Measurements from ENCODE around the gene CLEC4M. TPM values are rescaled to one million over a fixed set of nuclear protein-coding genes. Genes with fewer than 3 reads are reported as not detected.
A peak's percentile ranks its signal among the peaks of the same experiment; 100 is the strongest.

CLEC4M gene
- total RNA-seq, 2 donors from 2014 or later: not detected

DNA sequence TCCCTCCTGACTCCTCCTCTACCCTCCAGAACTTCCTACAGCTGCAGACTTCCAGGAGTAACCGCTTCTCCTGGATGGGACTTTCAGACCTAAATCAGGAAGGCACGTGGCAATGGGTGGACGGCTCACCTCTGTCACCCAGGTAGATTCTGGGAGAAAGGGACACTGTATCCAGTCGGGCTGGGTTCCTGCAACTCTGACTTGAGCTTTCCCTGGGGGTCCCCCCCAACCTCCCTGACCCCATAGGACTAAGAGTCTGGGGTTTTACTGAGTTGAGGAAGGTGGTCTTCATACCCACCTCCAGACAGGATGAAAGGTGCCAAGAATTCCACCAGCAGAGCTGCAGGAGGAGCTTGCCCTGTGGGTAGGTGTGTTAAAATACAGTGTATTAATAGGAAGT is 4.4 kb downstream of the CLEC4M start:
- Mint-ChIP-seq H3K4me3 (no peak overlapping the region), H3K27ac (no peak overlapping the region), H3K36me3 (no peaks in the 10 kb centered on the region), H3K4me1 (ENCODE audit: low read depth in 2 of 2) (peaks cover 12% of the 10 kb centered on the region in 2 donors), H3K27me3 (peaks cover 31 to 37% of the 10 kb centered on the region in 2 donors), H3K9me3 (no peaks in the 10 kb centered on the region)
- no peak for ATAC-seq
- DNase-seq (ENCODE audit: low spot score): no peak

DNA sequence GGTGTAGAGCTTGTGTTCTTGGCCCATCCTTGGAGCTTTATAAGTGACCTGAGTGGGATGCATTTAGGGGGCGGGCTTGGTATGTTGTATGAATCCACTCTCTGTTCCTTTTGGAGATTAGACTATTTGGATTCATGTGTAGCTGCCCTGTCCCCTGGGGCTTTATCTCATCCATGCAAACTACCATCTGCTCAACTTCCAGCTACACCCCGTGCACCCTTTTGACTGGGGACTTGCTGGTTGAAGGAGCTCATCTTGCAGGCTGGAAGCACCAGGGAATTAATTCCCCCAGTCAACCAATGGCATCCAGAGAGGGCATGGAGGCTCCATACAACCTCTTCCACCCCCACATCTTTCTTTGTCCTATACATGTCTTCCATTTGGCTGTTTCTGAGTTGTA is 6.1 kb downstream of the CLEC4M start:
- no peak for DNase-seq (ENCODE audit: low spot score)
- peaks cover 18 to 19% of the 10 kb centered on the region in 2 donors for H3K4me1 Mint-ChIP-seq (ENCODE audit: low read depth in 2 of 2)
- H3K36me3 Mint-ChIP-seq: no peaks in the 10 kb centered on the region
- H3K27ac Mint-ChIP-seq: no peak overlapping the region
- no peaks in the 10 kb centered on the region for H3K9me3 Mint-ChIP-seq
- peaks cover 24 to 25% of the 10 kb centered on the region in 2 donors for H3K27me3 Mint-ChIP-seq
- no peak overlapping the region for H3K4me3 Mint-ChIP-seq
- no peak for ATAC-seq

DNA sequence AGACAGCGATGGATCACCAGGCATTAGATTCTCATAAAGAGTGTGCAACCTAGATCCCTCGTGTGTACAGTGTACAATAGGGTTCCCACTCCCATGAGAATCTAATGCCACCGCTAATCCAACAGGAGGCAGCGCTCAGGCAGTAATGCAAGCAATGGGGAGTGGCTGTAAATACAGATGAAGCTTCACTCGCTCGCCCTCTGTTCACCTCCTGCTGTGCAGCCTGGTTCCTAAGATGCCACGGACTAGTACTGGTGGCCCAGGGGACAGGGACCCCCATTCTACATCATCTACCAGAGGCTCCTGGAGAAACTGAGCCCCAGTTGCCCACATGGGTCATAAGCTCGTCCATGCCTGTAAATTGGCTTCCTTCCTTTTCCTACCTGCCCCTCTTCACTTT is 8.0 kb downstream of the CLEC4M start:
- Mint-ChIP-seq H3K4me3 (no peak overlapping the region), H3K27me3 (peaks cover 25 to 32% of the 10 kb centered on the region in 2 donors), H3K27ac (peak overlapping the region in 1 of 2 donors; percentile 17)

DNA sequence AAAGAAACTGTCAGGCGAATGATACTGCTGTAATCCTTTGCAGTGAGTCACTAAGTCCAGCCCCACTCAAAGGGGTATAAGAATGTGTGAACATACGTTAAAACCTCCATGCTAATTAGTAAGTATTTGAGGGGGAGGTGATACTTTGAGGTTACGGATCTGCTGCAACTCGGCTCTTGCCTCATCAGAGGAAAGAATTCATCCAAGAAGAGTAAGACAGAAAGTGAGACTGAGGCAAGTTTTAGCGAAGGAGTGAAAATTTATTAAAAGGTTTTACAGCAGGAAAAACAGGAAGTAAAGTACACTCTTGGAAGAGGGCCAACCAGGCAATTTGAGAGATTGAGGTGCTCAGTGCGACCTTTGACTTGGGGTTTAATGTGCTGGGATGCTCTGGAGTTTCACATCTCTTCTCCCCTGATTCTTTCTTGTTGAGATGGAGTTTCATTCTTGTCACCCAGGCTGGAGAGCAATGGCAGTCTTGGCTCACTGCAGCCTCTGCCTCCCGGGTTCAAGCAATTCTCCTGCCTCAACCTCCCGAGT is 9.8 kb downstream of the CLEC4M start:
- Mint-ChIP-seq H3K9me3 (no peaks in the 10 kb centered on the region), H3K4me1 (ENCODE audit: low read depth in 2 of 2) (peaks cover 19 to 20% of the 10 kb centered on the region in 2 donors), H3K4me3 (peak overlapping the region; percentile 57), H3K36me3 (no peaks in the 10 kb centered on the region), H3K27me3 (peaks cover 25 to 29% of the 10 kb centered on the region in 2 donors), H3K27ac (peak overlapping the region; percentile 17 to 33)
- ATAC-seq (peak; percentile 98 to 99), DNase-seq (ENCODE audit: low spot score) (peak; percentile 79)

More for the DNA sequence above, 8.0 kb downstream of the CLEC4M start:
- H3K4me1 Mint-ChIP-seq (ENCODE audit: low read depth in 2 of 2): peaks cover 19 to 20% of the 10 kb centered on the region in 2 donors
- no peaks in the 10 kb centered on the region for H3K36me3 Mint-ChIP-seq
- H3K9me3 Mint-ChIP-seq: no peaks in the 10 kb centered on the region
- no peak for ATAC-seq
- DNase-seq (ENCODE audit: low spot score): no peak

DNA sequence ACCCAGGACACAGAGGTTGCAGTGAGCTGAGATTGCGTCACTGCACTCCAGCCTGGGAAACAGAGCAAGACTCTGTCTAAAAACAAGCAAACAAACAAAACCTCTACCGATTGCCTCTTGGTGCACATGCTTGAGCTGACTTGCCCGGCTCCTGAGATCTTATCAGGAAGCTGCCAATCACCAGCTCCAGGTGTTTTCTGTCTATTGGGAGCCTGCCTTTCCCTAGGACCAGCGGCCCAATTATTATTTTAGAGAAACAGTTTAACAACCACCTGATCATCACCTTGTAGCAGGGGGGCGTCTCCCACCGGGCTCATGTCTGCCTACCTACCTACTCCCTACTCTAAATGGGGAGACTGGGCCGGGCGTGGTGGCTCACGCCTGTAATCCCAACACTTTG is 10.8 kb downstream of the CLEC4M start:
- H3K4me3 Mint-ChIP-seq: no peak overlapping the region
- no peaks in the 10 kb centered on the region for H3K9me3 Mint-ChIP-seq
- H3K36me3 Mint-ChIP-seq: no peaks in the 10 kb centered on the region
- DNase-seq (ENCODE audit: low spot score) (no peak), ATAC-seq (no peak)
- no peak overlapping the region for H3K27ac Mint-ChIP-seq
- peaks cover 19 to 20% of the 10 kb centered on the region in 2 donors for H3K4me1 Mint-ChIP-seq (ENCODE audit: low read depth in 2 of 2)
- peaks cover 25 to 29% of the 10 kb centered on the region in 2 donors for H3K27me3 Mint-ChIP-seq

DNA sequence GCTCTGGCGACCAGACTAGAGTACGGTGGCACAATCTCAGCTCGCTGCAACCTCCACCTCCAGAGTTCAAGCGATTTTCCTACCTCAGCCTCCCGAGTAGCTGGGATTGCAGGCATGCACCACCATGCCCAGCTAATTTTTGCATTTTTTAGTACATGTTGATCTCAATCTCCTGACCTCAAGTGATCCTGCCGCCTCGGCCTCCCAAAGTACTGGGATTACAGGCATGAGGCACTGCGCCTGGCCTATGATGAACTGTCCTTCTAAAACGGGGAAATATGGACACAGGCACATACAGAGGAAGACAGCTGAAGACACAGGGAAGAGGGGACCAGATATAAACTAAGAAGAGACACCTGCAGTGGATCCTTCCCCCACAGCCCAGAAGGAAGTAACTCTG is 12.7 kb downstream of the CLEC4M start:
- Mint-ChIP-seq H3K27me3 (peaks cover 24 to 26% of the 10 kb centered on the region in 2 donors), H3K4me1 (ENCODE audit: low read depth in 2 of 2) (peaks cover 19 to 20% of the 10 kb centered on the region in 2 donors), H3K36me3 (no peaks in the 10 kb centered on the region), H3K27ac (peak overlapping the region in 1 of 2 donors; percentile 35), H3K4me3 (no peak overlapping the region), H3K9me3 (no peaks in the 10 kb centered on the region)
- DNase-seq (ENCODE audit: low spot score): no peak
- no peak for ATAC-seq

DNA sequence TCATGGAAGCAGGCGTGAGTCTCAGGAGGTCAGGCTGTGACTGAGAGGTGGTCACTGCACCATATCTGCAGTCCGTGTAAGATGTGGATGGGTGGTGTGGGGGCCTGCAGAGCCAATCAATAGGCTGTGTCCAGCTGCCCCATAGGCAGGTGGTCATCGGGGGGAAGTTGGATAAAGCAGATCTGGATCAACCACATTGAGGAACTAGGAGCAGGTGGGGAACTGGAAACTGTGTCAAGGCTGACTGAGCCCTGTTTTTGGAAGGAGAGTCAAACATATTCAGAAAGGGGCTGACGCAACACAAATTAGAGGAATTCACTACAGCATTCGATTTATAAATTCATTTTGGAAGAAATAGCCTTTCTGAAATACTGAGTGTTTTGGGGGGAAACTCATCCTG is 15.0 kb downstream of the CLEC4M start:
- Mint-ChIP-seq H3K4me3 (no peak overlapping the region), H3K4me1 (ENCODE audit: low read depth in 2 of 2) (peaks cover 1 to 2% of the 10 kb centered on the region in 2 donors), H3K27ac (no peak overlapping the region), H3K27me3 (peaks cover 28 to 32% of the 10 kb centered on the region in 2 donors), H3K9me3 (no peaks in the 10 kb centered on the region), H3K36me3 (no peaks in the 10 kb centered on the region)
- no peak for DNase-seq (ENCODE audit: low spot score)
- ATAC-seq: no peak

DNA sequence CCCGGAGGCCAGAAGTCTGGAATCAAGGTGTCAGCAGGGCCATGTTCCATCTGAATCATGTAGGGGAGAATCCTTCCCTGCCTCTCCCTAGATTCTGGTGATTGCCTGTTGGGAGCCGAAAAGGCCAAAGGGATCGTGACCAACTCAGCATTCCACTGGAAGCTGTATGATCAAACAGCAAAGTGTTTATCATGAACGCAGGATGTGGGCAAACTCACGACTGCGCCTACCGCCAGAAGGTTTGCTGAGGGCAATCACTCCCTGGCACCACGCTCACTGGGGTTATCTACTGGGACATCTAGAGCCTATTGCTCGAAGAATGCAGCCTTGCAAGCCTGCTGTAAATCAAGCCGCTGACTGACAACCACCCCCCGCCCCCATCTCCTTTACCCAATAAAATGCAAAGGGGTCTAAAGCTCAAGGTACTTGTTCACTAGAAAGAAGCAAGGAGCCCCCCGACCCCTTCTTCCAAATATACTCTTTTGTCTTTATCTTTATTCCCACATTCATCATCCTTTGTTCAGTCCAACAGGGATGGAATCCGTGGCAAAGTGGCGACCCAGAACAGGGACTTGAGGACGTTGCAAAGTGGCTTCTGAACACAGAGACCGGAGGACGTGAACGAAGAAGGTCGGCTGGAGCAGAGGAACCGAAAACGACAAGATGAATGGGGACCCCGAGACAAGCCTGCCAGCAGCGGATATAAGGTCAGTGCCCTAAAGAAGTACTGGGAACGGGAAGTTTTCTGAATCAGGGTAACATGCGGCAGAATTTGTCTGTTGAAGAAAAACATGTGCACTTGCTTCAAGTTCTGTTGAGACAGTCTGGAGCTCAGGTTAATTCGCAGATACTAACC is 16.8 kb downstream of the CLEC4M start:
- Mint-ChIP-seq H3K36me3 (peaks cover 2% of the 10 kb centered on the region), H3K27ac (no peak overlapping the region), H3K4me1 (ENCODE audit: low read depth in 2 of 2) (peaks cover 0 to 6% of the 10 kb centered on the region in 2 donors), H3K9me3 (no peaks in the 10 kb centered on the region), H3K27me3 (peaks cover 40 to 50% of the 10 kb centered on the region in 2 donors), H3K4me3 (no peak overlapping the region)
- ATAC-seq (no peak), DNase-seq (ENCODE audit: low spot score) (no peak)

DNA sequence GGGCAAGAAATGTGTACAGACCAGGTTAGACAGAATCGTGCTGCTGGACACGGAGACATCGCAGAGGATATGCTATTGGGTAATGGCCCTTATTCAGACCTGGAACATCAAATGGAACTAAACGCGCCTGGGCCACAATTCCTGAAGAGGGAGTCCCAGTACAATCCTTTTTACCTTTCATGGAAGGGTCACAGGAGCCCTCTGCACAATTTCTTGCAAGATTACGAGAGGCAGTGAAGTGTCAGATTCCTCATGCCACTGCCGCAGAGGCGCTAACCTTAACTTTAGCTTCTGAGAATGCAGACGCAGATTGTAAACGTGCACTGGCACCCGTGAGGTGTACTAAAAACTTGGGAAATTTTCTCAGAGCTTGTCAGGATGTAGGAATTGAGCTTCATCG is 18.1 kb downstream of the CLEC4M start:
- Mint-ChIP-seq H3K27me3 (peaks cover 33 to 59% of the 10 kb centered on the region in 2 donors), H3K27ac (no peak overlapping the region)

DNA sequence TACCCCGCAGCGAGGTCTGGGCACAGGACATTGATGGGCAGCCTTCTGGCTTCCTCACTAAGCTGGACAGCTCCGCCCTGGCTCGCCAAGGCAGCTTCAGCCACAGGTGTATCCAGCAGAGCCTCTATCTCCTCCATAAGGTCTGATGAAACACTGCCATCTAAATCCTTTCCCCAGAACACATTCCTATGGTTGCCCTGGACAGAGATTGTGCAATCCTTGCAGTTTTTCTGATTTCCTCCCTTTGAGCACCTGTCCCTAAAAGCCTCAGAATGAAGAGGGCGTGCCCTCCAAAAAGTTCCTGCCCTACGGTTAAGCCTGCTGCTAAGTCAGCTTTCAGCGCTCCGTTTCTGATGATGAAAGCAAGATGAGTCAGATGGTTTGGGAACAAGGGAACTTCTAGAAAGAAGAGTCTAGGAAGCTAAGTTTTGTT is 21.0 kb downstream of the CLEC4M start:
- no peak for DNase-seq (ENCODE audit: low spot score)
- no peak for ATAC-seq
- no peak overlapping the region for H3K27ac Mint-ChIP-seq

More for the DNA sequence above, 18.1 kb downstream of the CLEC4M start:
- Mint-ChIP-seq H3K4me3 (no peak overlapping the region), H3K36me3 (peaks cover 4% of the 10 kb centered on the region), H3K4me1 (ENCODE audit: low read depth in 2 of 2) (peaks cover 0 to 4% of the 10 kb centered on the region in 2 donors), H3K9me3 (no peaks in the 10 kb centered on the region)
- DNase-seq (ENCODE audit: low spot score): no peak
- no peak for ATAC-seq

DNA sequence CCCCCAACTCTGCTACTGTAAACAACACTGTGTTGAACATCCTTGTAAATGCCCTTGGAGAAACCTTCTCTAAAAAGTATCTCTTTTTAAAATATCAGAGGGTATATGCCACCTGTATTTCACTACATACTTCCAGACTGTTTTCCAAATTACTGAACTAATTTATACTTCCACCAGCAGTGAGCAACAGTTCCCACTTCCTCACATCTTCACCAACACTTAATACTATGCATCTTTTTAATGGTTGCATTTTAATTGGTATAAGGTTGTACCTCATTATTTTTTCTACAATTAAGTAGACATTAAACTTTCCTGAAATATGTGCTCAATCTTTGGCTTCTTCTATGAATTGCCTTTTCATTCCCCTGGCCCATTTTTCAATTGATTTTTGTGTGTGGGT is 21.8 kb downstream of the CLEC4M start:
- no peaks in the 10 kb centered on the region for H3K9me3 Mint-ChIP-seq

More for the DNA sequence above, 21.0 kb downstream of the CLEC4M start:
- no peaks in the 10 kb centered on the region for H3K9me3 Mint-ChIP-seq
- H3K36me3 Mint-ChIP-seq: peaks cover 4% of the 10 kb centered on the region
- no peak overlapping the region for H3K4me3 Mint-ChIP-seq
- H3K4me1 Mint-ChIP-seq (ENCODE audit: low read depth in 2 of 2): peaks cover 0 to 8% of the 10 kb centered on the region in 2 donors
- peaks cover 32 to 53% of the 10 kb centered on the region in 2 donors for H3K27me3 Mint-ChIP-seq

DNA sequence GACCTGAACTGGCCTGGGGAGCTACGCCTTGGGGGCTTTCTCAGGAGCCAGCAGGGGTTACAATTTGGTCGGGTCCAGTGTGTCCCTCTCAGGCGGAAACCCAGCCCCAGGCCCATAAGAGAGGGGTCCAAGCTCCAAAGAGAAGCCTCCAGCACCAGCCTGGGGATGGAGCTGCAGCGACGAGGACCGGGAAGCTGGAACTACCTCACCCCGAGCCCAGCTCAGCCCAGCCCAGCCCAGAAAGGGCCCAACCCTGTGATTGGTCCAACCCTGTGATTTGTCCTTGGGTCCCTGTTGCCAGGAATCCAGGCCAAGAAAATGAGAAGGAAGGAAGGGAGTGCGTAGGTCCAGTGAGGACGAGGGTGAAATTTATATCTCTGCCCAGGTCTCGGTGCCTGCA is 24.1 kb downstream of the CLEC4M start:
- H3K27me3 Mint-ChIP-seq: peaks cover 25 to 37% of the 10 kb centered on the region in 2 donors
- peaks cover 0 to 8% of the 10 kb centered on the region in 2 donors for H3K4me1 Mint-ChIP-seq (ENCODE audit: low read depth in 2 of 2)
- ATAC-seq: no peak
- DNase-seq (ENCODE audit: low spot score): no peak
- no peak overlapping the region for H3K4me3 Mint-ChIP-seq
- peaks cover 4% of the 10 kb centered on the region for H3K36me3 Mint-ChIP-seq
- no peak overlapping the region for H3K27ac Mint-ChIP-seq
- H3K9me3 Mint-ChIP-seq: no peaks in the 10 kb centered on the region

More for the DNA sequence above, 21.8 kb downstream of the CLEC4M start:
- DNase-seq (ENCODE audit: low spot score) (no peak), ATAC-seq (no peak)
- peaks cover 34 to 53% of the 10 kb centered on the region in 2 donors for H3K27me3 Mint-ChIP-seq
- H3K27ac Mint-ChIP-seq: no peak overlapping the region
- peaks cover 0 to 8% of the 10 kb centered on the region in 2 donors for H3K4me1 Mint-ChIP-seq (ENCODE audit: low read depth in 2 of 2)
- H3K36me3 Mint-ChIP-seq: peaks cover 4% of the 10 kb centered on the region
- no peak overlapping the region for H3K4me3 Mint-ChIP-seq

DNA sequence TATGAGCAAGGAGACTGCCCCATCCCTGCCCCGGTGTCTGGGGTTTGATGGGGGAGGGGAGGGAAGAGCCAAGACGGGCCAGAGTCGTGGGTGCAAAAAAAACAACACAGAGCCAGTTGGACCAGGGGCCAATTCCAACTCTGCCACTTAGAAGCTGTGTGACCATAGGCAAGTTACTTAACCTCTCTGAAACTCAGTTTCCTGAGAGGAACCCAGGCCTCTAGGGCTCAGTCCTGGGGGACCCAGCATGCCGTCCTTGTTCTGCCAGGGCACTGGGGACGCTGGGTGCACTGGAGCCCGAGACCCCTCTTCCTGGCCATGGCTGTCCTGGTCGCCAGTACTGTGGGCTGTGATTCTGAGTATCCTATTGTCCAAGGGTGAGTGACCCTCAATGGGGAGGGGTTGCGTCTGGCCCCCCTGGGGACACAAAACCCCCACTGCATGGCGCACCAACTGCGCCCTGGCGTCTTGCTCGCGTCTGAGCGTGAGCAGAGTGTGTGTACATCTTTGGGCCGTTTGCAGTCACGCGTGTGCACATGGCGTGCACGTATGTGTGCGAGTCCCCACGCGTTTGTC is 24.6 kb downstream of the CLEC4M start:
- Mint-ChIP-seq H3K27me3 (peaks cover 29 to 40% of the 10 kb centered on the region in 2 donors), H3K36me3 (peaks cover 4% of the 10 kb centered on the region), H3K4me1 (ENCODE audit: low read depth in 2 of 2) (peaks cover 0 to 8% of the 10 kb centered on the region in 2 donors), H3K27ac (no peak overlapping the region), H3K4me3 (no peak overlapping the region), H3K9me3 (no peaks in the 10 kb centered on the region)
- DNase-seq (ENCODE audit: low spot score): no peak
- peak; percentile 6 to 35 for ATAC-seq

Data from natural killer cell treated with Interleukin-12 subunit alpha and Interleukin-12 subunit beta and Interleukin-15 and Interleukin-18, amount 100 ng/mL, for 72 hours (primary cell).